GM12865 (cell line): Measurements from ENCODE around the gene SLC37A4.
"Not testable (repeated sequence)": the region's sequence is repeated elsewhere in the genome, so short reads cannot be mapped to it uniquely, and the experiment has no call there.

Source experiments
- DNase-seq: peaks from one replicate; pipeline ENCODE4 v3.0.0; 2010; ENCODE audit warnings: low read depth
- H3K4me3 ChIP-seq: 2 replicates; pipeline ENCODE4 v1.5.1; 2011; ENCODE audit warnings: mild to moderate bottlenecking, low read depth, low read length, control low read depth
- TF ChIP-seq, protein P1 (sequence below): IDR thresholded peaks from 2 replicates; pipeline ENCODE4 v1.5.1; 2011; ENCODE audit warnings: low read length, control low read depth, low read depth, inconsistent platforms; ENCODE audit not compliant: insufficient read depth; ENCODE audit errors: missing control alignments

The SLC37A4 gene

DNA sequence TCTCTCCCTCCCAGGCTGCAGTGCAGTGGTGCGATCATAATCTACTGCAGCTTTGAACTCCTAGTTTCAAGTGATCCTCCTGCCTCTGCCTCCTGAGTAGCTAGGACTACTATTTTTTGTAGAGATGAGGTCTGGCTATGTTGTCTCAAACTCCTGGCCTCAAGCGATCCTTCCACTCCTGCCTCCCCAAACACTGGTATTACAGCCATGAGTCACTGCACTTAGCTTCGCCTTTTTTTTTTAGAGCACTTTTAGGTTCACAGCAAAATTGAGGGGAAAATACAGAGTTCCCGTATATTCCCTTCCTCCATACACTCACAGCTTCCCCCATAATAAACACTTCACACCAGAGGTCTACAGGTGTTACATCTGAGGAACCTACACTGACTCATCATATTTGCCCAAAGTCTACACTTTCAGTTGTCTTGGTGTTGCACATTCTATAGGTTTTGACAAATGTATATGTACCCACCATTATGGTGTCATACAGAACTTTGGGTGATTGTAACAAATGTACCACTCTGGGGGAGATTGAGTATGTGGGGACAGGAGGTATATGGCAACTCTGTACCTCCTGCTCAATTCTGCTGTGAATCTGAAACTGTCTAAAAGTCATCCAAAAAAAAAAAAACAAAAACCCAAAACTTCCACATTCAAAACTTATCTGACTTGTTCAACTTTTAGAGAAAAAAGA is 11.3 kb upstream of the SLC37A4 start:
- H3K4me3 ChIP-seq = no peak overlapping the region
- TF ChIP-seq, protein P1, sequence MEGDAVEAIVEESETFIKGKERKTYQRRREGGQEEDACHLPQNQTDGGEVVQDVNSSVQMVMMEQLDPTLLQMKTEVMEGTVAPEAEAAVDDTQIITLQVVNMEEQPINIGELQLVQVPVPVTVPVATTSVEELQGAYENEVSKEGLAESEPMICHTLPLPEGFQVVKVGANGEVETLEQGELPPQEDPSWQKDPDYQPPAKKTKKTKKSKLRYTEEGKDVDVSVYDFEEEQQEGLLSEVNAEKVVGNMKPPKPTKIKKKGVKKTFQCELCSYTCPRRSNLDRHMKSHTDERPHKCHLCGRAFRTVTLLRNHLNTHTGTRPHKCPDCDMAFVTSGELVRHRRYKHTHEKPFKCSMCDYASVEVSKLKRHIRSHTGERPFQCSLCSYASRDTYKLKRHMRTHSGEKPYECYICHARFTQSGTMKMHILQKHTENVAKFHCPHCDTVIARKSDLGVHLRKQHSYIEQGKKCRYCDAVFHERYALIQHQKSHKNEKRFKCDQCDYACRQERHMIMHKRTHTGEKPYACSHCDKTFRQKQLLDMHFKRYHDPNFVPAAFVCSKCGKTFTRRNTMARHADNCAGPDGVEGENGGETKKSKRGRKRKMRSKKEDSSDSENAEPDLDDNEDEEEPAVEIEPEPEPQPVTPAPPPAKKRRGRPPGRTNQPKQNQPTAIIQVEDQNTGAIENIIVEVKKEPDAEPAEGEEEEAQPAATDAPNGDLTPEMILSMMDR = no peak
- DNase-seq = no peak

DNA sequence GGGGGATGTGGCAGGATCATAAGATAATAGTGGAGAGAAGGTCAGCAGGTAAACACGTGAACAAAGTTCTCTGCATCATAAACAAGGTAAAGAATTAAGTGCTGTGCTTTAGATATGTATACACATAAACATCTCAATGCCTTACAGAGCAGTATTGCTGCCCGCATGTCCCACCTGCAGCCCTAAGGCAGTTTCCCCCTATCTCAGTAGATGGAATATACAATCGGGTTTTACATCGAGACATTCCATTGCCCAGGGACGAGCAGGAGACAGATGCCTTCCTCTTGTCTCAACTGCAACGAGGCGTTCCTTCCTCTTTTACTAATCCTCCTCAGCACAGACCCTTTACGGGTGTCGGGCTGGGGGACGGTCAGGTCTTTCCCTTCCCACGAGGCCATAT is 8.8 kb upstream of the SLC37A4 start:
- DNase-seq, H3K4me3 ChIP-seq: not testable (repeated sequence)

DNA sequence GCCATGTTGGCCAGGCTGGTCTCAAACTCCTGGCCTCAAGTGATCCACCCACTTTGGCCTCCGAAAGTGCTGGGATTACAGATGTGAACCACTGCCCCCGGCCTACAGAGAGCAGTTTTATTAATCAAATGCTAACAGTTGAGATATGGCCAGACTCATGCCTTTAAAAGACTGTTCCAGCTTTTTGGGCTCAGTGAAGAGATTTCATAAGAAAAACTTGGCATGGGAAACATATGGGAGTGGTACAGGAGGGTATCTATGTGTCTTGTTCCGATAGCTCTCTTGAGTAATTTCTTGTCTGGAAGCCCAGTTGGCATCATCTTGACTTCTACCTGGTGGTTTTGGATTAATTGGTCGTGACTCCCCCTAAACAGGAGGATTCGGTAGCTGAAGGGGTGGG is 8.2 kb upstream of the SLC37A4 start:
- no peak overlapping the region for H3K4me3 ChIP-seq
- no peak for DNase-seq
- TF ChIP-seq, protein P1 = no peak

DNA sequence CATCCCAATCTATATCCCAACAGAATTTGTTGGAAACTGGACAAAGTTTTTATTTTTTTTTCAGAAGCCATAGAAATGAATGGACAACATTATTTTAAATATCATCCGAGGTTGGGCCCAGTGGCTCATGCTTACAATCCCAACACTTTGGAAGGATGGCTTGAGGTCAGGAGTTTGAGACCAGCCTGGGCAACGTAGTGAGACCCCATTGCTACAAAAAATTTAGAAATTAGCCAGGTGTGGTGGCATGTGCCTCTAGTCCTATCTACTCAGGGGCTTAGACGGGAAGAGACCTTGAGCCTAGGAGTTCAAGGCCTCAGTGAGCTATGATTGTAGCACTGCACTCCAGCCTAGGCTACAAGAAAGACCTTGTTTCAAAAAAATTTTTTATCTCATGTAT is 4.1 kb upstream of the SLC37A4 start:
- no peak overlapping the region for H3K4me3 ChIP-seq
- TF ChIP-seq, protein P1 = no peak

GRCh38 chr11:119033421-119033820 is 2.7 kb upstream of the SLC37A4 start:
- not testable (repeated sequence) for DNase-seq

More for the DNA sequence above, 4.1 kb upstream of the SLC37A4 start:
- DNase-seq = no peak

DNA sequence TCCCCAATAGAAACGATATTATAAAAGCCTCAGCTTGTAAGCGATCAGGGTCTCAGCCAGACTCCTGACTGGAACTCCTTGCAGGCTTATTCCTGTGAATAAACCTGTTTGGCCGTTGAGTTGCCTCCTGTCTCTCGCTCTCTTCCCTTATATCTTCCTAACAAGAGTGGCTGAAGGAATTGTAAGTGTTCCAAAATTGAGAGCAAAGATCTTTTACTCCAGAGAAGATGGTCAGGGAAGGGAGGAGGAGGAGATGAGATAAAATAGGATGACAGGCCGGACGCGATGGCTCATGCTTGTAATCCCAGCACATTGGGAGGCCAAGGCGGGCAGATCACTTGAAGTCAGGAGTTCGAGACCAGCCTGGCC is 1.2 kb upstream of the SLC37A4 start:
- no peak overlapping the region for H3K4me3 ChIP-seq
- TF ChIP-seq, protein P1 = no peak
- no peak for DNase-seq

More at GRCh38 chr11:119033421-119033820, 2.7 kb upstream of the SLC37A4 start:
- H3K4me3 ChIP-seq = not testable (repeated sequence)

- TF ChIP-seq, protein P1 = no peak
- no peak for DNase-seq
- peak overlapping the region; percentile 99 for H3K4me3 ChIP-seq
These were observed 698 bp downstream of the SLC37A4 start for GRCh38 chr11:119030029-119030328.

GRCh38 chr11:119029340-119030028 is 1.2 kb downstream of the SLC37A4 start:
- peak overlapping the region; percentile 99 for H3K4me3 ChIP-seq
- TF ChIP-seq, protein P1 = no peak
- peak; percentile 28 for DNase-seq
